Gastroesophageal sphincter (tissue), 4 donors: ENCODE measurements around the gene CYP3A4. TPM values are rescaled to one million over a fixed set of nuclear protein-coding genes. Genes with fewer than 3 reads are reported as not detected.
"Not testable (repeated sequence)": the region's sequence is repeated elsewhere in the genome, so short reads cannot be mapped to it uniquely, and the experiment has no call there.

ENCODE experiments used
- ATAC-seq: fragments of 150-250 bp; one replicate; pipeline ENCODE4 v1.9.1; 2016; ENCODE audit warnings: mild to moderate bottlenecking, moderate library complexity
- H3K27ac ChIP-seq, 4 donors: fragments of 200-600 bp; sonication (generic) in 3 of 4; 1 replicate in 3 of 4; 2 replicates in 1 of 4; pipeline ENCODE4 v1.5.1; 2016 to 2019
- H3K27me3 ChIP-seq: fragments of 200-600 bp; sonication (generic); one replicate; pipeline ENCODE4 v1.5.1; 2019
- H3K36me3 ChIP-seq, 2 donors: fragments of 200-600 bp; sonication (generic); one replicate each; pipeline ENCODE4 v1.5.1; 2019; ENCODE audit warnings: control low read depth in 1 of 2
- H3K4me1 ChIP-seq, 3 donors: fragments of 200-600 bp; sonication (generic); 1 replicate in 2 of 3; 2 replicates in 1 of 3; pipeline ENCODE4 v1.5.1; 2016 to 2019; ENCODE audit warnings: control low read depth in 2 of 3
- H3K4me3 ChIP-seq, 2 donors: fragments of 200-600 bp; sonication (generic); one replicate each; pipeline ENCODE4 v1.5.1; 2019; ENCODE audit warnings: mild to moderate bottlenecking in 1 of 2, moderate library complexity in 1 of 2
- H3K9me3 ChIP-seq, 3 donors: fragments of 200-600 bp; sonication (generic); one replicate each; pipeline ENCODE4 v1.5.1; 2017 to 2019; ENCODE audit warnings: control low read depth in 2 of 3
- EP300 ChIP-seq: sonication (generic); formaldehyde crosslinking; IDR thresholded peaks from one replicate; pipeline ENCODE4 v1.6.1; 2017; ENCODE audit warnings: antibody characterized with exemption, mild to moderate bottlenecking
- POLR2A ChIP-seq, 2 donors: fragments of 450-650 bp; IDR thresholded peaks; one replicate each; pipeline ENCODE4 v1.6.1; 2017; ENCODE audit warnings: antibody characterized with exemption in 2 of 2, mild to moderate bottlenecking in 2 of 2, moderate library complexity in 1 of 2
- POLR2AphosphoS5 ChIP-seq: sonication (generic); formaldehyde crosslinking; IDR thresholded peaks from one replicate; pipeline ENCODE4 v1.6.1; 2017; ENCODE audit warnings: antibody characterized with exemption
- WGBS, 2 donors: methylation state at CpG; one replicate each; pipeline ENCODE4 v1.1.5; 2018; ENCODE audit warnings: low coverage in 1 of 2; 5-methylcytosine and 5-hydroxymethylcytosine counted together
- total RNA-seq, 4 donors: library from RNA; depleted of rRNA; stranded (reverse); fragments of >200 nt; gene quantifications; one replicate each; pipeline ENCODE4 v1.1.0, GENCODE V29; 2016
- TF ChIP-seq, protein P1 (sequence below), 4 experiments: fragments of 200-600 bp in 2 of 4; fragments of 450-650 bp in 2 of 4; sonication (generic) in 1 of 4; IDR thresholded peaks; one replicate each; pipeline ENCODE4 v1.5.1; 2017 to 2019; ENCODE audit warnings: antibody characterized with exemption in 4 of 4, mild to moderate bottlenecking in 2 of 4, moderate library complexity in 2 of 4

CYP3A4 gene
- total RNA-seq, 4 donors from 2014 or later: not detected

DNA sequence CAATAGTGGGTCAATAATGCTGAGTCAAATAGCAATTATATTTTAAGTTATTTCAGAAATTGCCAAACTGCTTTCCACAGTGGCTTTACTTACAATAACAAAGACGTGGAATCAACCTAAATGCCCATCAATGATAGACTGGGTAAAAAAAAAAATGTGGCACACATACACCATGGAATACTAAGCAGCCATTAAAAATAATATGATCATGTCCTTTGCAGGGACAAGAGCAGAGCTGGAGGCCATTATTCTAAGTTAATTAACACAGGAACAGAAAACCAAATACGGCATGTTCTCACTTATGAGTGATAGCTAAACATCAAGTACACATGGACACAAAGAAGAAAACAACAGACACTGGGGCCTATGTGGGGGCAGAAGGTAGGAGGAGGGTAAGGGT lies 15.0 kb upstream of the CYP3A4 start:
- TF ChIP-seq POLR2A (IDR thresholded peaks at IDR 0.05) (no peak), POLR2AphosphoS5 (no peak), EP300 (no peak)
- TF ChIP-seq, protein P1, sequence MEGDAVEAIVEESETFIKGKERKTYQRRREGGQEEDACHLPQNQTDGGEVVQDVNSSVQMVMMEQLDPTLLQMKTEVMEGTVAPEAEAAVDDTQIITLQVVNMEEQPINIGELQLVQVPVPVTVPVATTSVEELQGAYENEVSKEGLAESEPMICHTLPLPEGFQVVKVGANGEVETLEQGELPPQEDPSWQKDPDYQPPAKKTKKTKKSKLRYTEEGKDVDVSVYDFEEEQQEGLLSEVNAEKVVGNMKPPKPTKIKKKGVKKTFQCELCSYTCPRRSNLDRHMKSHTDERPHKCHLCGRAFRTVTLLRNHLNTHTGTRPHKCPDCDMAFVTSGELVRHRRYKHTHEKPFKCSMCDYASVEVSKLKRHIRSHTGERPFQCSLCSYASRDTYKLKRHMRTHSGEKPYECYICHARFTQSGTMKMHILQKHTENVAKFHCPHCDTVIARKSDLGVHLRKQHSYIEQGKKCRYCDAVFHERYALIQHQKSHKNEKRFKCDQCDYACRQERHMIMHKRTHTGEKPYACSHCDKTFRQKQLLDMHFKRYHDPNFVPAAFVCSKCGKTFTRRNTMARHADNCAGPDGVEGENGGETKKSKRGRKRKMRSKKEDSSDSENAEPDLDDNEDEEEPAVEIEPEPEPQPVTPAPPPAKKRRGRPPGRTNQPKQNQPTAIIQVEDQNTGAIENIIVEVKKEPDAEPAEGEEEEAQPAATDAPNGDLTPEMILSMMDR (IDR thresholded peaks at IDR 0.05): no peak
- Histone ChIP-seq H3K4me1 (no peaks in the 10 kb centered on the region), H3K27ac (no peak overlapping the region), H3K27me3 (peaks cover 14% of the 10 kb centered on the region), H3K9me3 (peaks cover 0 to 10% (median 0%) of the 10 kb centered on the region in 3 donors), H3K4me3 (no peak overlapping the region), H3K36me3 (no peaks in the 10 kb centered on the region)
- 75 to 87% methylated on average over 1 to 2 of the region's 2 CpGs for WGBS, 2 donors
- no peak for ATAC-seq

DNA sequence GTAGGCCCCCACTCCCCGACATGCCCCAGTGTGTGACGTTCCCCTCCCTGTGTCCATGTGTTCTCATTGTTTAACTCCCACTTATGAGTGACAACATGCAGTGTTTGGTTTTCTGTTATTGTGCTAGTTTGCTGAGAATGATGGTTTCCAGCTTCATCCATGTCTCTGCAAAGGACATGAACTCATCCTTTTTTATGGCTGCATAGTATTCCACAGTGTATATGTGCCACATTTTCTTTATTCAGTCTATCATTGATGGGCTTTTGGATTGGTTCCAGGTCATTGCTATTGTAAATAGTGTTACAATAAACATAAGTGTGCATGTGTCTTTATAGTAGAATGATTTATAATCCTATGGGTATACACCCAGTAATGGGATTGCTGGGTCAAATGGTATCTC lies 11.9 kb upstream of the CYP3A4 start:
- H3K4me3 ChIP-seq, H3K4me1 ChIP-seq, H3K27me3 ChIP-seq, H3K9me3 ChIP-seq, H3K36me3 ChIP-seq, H3K27ac ChIP-seq, ATAC-seq: not testable (repeated sequence)
- whole genome bisulfite sequencing, 2 donors: 80 to 93% methylated on average over 2 of the region's 2 CpGs

DNA sequence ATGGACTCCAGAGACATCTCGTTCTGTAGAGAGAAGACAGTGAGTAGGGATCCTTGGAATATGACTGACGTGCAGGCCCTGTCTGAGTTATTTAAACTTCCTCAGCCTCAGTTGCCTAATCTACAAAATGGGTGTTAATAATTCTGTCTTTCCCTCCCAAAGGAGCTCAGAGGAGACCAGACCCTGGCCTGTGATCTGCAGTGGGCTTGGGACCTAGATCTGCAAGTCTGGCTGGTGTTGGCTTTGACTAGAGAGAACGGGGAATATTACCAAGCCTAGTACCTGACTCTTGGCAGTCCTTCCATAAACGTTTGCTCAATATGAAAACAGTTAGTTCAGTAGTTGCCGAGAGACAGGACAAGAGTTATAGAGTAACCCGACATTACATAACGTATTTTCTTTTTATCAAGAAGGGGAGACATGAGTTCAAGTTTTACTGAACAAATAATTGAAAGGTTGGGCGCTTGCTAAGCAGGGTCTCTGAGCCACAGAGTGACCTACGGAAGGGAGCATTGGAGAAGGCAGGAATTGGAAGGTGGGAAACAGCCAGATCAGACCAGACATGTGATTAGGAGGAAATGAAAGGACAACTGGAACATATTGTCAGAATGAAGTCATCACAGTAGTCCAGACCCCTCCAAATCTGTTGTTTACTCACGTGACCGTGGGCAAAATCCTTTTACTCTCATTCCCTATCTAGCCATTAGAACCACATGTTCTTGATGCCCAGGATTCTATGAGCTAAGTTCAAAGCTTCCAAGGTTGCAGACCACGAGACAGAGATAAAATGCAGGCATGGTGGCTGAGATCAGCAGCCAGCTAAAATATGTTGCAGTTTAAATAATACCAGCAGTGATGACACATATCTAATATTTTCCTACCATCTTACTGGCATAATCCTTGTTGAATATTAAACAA lies 10.9 kb upstream of the CYP3A4 start:
- no peaks in the 10 kb centered on the region for H3K9me3 ChIP-seq
- no peaks in the 10 kb centered on the region for H3K4me1 ChIP-seq
- TF ChIP-seq EP300 (no peak), POLR2AphosphoS5 (no peak), POLR2A (IDR thresholded peaks at IDR 0.05) (no peak)
- TF ChIP-seq, protein P1 (IDR thresholded peaks at IDR 0.05): no peak
- H3K27me3 ChIP-seq: peaks cover 3% of the 10 kb centered on the region
- H3K27ac ChIP-seq: no peak overlapping the region
- ATAC-seq: no peak
- 46 to 61% methylated on average over 10 of the region's 12 CpGs for WGBS, 2 donors
- H3K36me3 ChIP-seq: no peaks in the 10 kb centered on the region
- no peak overlapping the region for H3K4me3 ChIP-seq

DNA sequence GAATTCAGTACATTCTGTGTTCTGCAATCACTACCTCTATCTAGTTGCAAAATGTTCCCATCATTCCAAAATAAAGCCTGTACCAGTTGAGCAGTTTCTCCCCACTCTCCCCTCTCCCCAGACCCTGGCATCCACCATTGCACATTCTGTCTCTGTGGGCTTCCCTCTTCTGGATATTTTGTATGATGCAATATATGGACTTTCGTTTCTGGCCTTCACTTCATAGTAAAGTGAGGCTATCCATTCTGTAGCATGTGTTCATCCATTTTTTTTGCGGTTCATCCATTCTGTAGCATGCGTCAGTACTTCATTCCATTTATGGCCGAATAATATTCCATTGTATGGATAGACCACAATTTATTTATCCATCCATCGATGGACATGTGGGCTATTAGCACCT lies 9.5 kb upstream of the CYP3A4 start:
- Histone ChIP-seq H3K9me3 (no peaks in the 10 kb centered on the region), H3K4me1 (no peaks in the 10 kb centered on the region), H3K36me3 (no peaks in the 10 kb centered on the region), H3K27me3 (peaks cover 3% of the 10 kb centered on the region), H3K4me3 (no peak overlapping the region), H3K27ac (no peak overlapping the region)
- WGBS, 2 donors: 93% methylated on average over 3 to 5 of the region's 5 CpGs
- no peak for ATAC-seq
- TF ChIP-seq POLR2A (IDR thresholded peaks at IDR 0.05) (no peak), EP300 (no peak), POLR2AphosphoS5 (no peak)
- TF ChIP-seq, protein P1 (IDR thresholded peaks at IDR 0.05): no peak

DNA sequence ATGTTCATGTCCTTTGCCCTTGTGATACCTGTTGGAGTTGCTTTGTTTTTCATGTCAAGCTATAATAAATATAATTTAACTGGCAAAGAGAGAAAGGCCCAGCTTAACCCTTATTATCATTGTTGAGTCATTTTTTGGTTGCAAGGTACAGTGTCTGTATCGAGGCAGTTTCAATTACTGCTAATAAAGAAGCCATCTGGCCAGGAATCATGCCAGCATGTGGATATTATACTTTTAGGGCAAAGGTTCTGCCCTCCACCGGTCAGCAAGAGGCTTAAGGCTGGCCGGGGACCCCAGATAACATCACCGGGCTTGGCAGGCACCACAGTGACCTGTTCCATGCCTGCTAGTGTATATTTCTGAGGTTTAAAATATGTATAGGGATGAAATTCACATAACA lies 9.0 kb upstream of the CYP3A4 start:
- Histone ChIP-seq H3K36me3 (no peaks in the 10 kb centered on the region), H3K27me3 (peaks cover 3% of the 10 kb centered on the region), H3K9me3 (no peaks in the 10 kb centered on the region), H3K27ac (no peak overlapping the region), H3K4me1 (no peaks in the 10 kb centered on the region), H3K4me3 (no peak overlapping the region)
- TF ChIP-seq EP300 (no peak), POLR2AphosphoS5 (no peak), POLR2A (IDR thresholded peaks at IDR 0.05) (no peak)
- TF ChIP-seq, protein P1 (IDR thresholded peaks at IDR 0.05): no peak
- no peak for ATAC-seq
- 45 to 60% methylated on average over 2 to 4 of the region's 4 CpGs for WGBS, 2 donors
